Measurements from ENCODE around the gene SNRPB. TPM values are rescaled to one million over a fixed set of nuclear protein-coding genes. Genes with fewer than 3 reads are reported as not detected.

The SNRPB gene
- total RNA-seq (2014; rRNA removed; shearing (Covaris generic)) (744 and 784 TPM in 2 replicates), polyA plus RNA-seq (2016; fragmentation: Nextera tagmentation; extraction: Ambion mirVana) (785 and 805 TPM in 2 replicates)
- long read RNA-seq, transcript SNRPB-202 (7 exons, 1,008 nt) = minor isoform, 138 of 587 reads
- long read RNA-seq, transcript SNRPB-201 (7 exons, 1,154 nt) = major isoform, 409 of 587 reads
- long read RNA-seq, partial matches to known transcripts = 22 of 587 reads
- long read RNA-seq, other reads (novel, unspliced or antisense) = 14 of 587 reads

DNA sequence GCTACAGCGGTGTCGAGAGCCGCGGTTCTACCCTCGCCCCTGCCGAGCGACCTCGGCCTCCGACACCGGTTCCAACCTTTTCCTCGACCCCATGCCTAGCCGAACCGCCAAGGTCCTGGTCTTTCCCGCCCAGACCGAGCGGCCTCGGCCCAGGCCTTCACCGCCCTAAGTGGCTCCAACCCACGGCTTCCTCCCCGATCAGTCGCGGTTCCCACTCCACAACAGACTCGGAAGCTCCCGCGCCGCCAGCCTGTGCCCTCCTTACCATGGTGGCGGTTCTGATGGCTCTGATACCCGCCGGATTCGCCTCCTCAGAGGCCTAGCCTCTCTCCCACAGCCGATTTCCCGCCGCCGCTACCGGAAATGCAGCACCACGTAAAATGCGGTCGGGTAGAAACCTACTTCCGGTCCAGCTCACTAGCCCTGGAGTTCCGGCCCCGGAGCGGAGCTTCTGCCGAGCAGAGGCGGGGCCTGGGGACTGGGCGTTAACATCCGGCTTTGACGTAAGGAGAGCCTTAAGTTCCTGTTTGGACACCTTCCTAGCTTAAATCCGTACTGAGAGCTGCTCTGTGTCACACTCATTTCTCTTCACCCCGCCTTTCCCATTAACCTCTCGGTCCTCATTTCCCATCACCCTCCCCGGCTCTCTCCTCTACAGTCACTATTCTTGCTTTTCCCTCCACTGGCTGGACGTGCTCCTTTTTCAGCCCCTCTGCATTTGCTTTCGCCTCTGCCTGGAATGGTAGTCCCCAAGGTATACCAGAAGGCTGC is at the start of gene SNRPB:
Gene SNRPB, minus strand, starts transcription at position 367 of the 771 bp plus-strand sequence. Its CDS starts 99 bp downstream, at position 268.
- H3F3A ChIP-seq (replicated peaks; ENCODE audit: low read depth) = no peaks in the 10 kb centered on the region; the same call in 1 of the 2 replicates
- H3K27me3 ChIP-seq (ENCODE audit: insufficient read depth) = no peaks in the 10 kb centered on the region

More for the DNA sequence above, at the start of gene SNRPB:
- Histone ChIP-seq H3K27ac (ENCODE audit: low read depth) (peak within 1 kb of the TSS; percentile 91), H4K20me1 (replicated peaks; ENCODE audit: insufficient read depth) (peaks cover 41% of the 10 kb centered on the region), H3K36me3 (ENCODE audit: insufficient read depth) (peaks cover 27% of the 10 kb centered on the region), H3K4me3 (peak within 1 kb of the TSS; percentile 100), H3K79me2 (replicated peaks; ENCODE audit: insufficient read depth) (peaks cover 49% of the 10 kb centered on the region), H2AFZ (no peak within 1 kb of the TSS), H3K4me2 (peak within 1 kb of the TSS; percentile 83), H3K4me1 (ENCODE audit: insufficient read depth) (peaks cover 4% of the 10 kb centered on the region; the same call in 1 of the 2 replicates), H3K9me2 (ENCODE audit: insufficient read depth) (no peaks in the 10 kb centered on the region)
- Mint-ChIP-seq H3K9me3 (no peaks in the 10 kb centered on the region), H3K4me3 (peak within 1 kb of the TSS; percentile 100), H3K36me3 (ENCODE audit: low read depth) (peaks cover 50% of the 10 kb centered on the region), H3K27me3 (ENCODE audit: insufficient read depth, low read depth, poor library complexity) (peaks cover 17% of the 10 kb centered on the region), H3K27ac (peak within 1 kb of the TSS; percentile 100), H3K4me1 (peaks cover 30% of the 10 kb centered on the region)
- ATAC-seq = peak; percentile 97
- TF ChIP-seq, protein P1, sequence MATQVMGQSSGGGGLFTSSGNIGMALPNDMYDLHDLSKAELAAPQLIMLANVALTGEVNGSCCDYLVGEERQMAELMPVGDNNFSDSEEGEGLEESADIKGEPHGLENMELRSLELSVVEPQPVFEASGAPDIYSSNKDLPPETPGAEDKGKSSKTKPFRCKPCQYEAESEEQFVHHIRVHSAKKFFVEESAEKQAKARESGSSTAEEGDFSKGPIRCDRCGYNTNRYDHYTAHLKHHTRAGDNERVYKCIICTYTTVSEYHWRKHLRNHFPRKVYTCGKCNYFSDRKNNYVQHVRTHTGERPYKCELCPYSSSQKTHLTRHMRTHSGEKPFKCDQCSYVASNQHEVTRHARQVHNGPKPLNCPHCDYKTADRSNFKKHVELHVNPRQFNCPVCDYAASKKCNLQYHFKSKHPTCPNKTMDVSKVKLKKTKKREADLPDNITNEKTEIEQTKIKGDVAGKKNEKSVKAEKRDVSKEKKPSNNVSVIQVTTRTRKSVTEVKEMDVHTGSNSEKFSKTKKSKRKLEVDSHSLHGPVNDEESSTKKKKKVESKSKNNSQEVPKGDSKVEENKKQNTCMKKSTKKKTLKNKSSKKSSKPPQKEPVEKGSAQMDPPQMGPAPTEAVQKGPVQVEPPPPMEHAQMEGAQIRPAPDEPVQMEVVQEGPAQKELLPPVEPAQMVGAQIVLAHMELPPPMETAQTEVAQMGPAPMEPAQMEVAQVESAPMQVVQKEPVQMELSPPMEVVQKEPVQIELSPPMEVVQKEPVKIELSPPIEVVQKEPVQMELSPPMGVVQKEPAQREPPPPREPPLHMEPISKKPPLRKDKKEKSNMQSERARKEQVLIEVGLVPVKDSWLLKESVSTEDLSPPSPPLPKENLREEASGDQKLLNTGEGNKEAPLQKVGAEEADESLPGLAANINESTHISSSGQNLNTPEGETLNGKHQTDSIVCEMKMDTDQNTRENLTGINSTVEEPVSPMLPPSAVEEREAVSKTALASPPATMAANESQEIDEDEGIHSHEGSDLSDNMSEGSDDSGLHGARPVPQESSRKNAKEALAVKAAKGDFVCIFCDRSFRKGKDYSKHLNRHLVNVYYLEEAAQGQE (IDR thresholded peaks at IDR 0.05; ENCODE audit: unreplicated experiment) = peak; percentile 38
- TF ChIP-seq ZNF331 (CRISPR knock-in tag; IDR thresholded peaks at IDR 0.05; ENCODE audit: low read depth) = no peak
- no peak for TF ChIP-seq EZH2 (IDR thresholded peaks at IDR 0.05; ENCODE audit: low read depth, unreplicated experiment)
- TF ChIP-seq EZH2phosphoT487 (IDR thresholded peaks at IDR 0.05; ENCODE audit: unreplicated experiment) = no peak
- TF ChIP-seq, protein P2, sequence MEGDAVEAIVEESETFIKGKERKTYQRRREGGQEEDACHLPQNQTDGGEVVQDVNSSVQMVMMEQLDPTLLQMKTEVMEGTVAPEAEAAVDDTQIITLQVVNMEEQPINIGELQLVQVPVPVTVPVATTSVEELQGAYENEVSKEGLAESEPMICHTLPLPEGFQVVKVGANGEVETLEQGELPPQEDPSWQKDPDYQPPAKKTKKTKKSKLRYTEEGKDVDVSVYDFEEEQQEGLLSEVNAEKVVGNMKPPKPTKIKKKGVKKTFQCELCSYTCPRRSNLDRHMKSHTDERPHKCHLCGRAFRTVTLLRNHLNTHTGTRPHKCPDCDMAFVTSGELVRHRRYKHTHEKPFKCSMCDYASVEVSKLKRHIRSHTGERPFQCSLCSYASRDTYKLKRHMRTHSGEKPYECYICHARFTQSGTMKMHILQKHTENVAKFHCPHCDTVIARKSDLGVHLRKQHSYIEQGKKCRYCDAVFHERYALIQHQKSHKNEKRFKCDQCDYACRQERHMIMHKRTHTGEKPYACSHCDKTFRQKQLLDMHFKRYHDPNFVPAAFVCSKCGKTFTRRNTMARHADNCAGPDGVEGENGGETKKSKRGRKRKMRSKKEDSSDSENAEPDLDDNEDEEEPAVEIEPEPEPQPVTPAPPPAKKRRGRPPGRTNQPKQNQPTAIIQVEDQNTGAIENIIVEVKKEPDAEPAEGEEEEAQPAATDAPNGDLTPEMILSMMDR (conservative IDR thresholded peaks at IDR 0.05; ENCODE audit: low read depth in 2 of 2) = no peak
- peak; percentile 98 for TF ChIP-seq POLR2AphosphoS5 (IDR thresholded peaks at IDR 0.05; ENCODE audit: low read depth)
- TF ChIP-seq, protein P3, sequence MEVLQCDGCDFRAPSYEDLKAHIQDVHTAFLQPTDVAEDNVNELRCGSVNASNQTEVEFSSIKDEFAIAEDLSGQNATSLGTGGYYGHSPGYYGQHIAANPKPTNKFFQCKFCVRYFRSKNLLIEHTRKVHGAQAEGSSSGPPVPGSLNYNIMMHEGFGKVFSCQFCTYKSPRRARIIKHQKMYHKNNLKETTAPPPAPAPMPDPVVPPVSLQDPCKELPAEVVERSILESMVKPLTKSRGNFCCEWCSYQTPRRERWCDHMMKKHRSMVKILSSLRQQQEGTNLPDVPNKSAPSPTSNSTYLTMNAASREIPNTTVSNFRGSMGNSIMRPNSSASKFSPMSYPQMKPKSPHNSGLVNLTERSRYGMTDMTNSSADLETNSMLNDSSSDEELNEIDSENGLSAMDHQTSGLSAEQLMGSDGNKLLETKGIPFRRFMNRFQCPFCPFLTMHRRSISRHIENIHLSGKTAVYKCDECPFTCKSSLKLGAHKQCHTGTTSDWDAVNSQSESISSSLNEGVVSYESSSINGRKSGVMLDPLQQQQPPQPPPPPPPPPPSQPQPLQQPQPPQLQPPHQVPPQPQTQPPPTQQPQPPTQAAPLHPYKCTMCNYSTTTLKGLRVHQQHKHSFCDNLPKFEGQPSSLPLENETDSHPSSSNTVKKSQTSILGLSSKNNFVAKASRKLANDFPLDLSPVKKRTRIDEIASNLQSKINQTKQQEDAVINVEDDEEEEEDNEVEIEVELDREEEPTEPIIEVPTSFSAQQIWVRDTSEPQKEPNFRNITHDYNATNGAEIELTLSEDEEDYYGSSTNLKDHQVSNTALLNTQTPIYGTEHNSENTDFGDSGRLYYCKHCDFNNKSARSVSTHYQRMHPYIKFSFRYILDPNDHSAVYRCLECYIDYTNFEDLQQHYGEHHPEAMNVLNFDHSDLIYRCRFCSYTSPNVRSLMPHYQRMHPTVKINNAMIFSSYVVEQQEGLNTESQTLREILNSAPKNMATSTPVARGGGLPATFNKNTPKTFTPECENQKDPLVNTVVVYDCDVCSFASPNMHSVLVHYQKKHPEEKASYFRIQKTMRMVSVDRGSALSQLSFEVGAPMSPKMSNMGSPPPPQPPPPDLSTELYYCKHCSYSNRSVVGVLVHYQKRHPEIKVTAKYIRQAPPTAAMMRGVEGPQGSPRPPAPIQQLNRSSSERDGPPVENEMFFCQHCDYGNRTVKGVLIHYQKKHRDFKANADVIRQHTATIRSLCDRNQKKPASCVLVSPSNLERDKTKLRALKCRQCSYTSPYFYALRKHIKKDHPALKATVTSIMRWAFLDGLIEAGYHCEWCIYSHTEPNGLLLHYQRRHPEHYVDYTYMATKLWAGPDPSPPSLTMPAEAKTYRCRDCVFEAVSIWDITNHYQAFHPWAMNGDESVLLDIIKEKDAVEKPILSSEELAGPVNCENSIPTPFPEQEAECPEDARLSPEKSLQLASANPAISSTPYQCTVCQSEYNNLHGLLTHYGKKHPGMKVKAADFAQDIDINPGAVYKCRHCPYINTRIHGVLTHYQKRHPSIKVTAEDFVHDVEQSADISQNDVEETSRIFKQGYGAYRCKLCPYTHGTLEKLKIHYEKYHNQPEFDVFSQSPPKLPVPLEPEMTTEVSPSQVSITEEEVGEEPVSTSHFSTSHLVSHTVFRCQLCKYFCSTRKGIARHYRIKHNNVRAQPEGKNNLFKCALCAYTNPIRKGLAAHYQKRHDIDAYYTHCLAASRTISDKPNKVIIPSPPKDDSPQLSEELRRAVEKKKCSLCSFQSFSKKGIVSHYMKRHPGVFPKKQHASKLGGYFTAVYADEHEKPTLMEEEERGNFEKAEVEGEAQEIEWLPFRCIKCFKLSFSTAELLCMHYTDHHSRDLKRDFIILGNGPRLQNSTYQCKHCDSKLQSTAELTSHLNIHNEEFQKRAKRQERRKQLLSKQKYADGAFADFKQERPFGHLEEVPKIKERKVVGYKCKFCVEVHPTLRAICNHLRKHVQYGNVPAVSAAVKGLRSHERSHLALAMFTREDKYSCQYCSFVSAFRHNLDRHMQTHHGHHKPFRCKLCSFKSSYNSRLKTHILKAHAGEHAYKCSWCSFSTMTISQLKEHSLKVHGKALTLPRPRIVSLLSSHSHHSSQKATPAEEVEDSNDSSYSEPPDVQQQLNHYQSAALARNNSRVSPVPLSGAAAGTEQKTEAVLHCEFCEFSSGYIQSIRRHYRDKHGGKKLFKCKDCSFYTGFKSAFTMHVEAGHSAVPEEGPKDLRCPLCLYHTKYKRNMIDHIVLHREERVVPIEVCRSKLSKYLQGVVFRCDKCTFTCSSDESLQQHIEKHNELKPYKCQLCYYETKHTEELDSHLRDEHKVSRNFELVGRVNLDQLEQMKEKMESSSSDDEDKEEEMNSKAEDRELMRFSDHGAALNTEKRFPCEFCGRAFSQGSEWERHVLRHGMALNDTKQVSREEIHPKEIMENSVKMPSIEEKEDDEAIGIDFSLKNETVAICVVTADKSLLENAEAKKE (CRISPR knock-in tag; IDR thresholded peaks at IDR 0.05) = no peak
- TF ChIP-seq, protein P4, sequence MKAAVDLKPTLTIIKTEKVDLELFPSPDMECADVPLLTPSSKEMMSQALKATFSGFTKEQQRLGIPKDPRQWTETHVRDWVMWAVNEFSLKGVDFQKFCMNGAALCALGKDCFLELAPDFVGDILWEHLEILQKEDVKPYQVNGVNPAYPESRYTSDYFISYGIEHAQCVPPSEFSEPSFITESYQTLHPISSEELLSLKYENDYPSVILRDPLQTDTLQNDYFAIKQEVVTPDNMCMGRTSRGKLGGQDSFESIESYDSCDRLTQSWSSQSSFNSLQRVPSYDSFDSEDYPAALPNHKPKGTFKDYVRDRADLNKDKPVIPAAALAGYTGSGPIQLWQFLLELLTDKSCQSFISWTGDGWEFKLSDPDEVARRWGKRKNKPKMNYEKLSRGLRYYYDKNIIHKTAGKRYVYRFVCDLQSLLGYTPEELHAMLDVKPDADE (IDR thresholded peaks at IDR 0.05) = peak; percentile 84
- no peak for TF ChIP-seq ZNF114 (CRISPR knock-in tag; IDR thresholded peaks at IDR 0.05)
- no peak for TF ChIP-seq JUNB (IDR thresholded peaks at IDR 0.05; ENCODE audit: unreplicated experiment)
- no peak for TF ChIP-seq NANOG (IDR thresholded peaks at IDR 0.05; ENCODE audit: borderline replicate concordance)
- TF ChIP-seq CREB1 (CRISPR knock-in tag; IDR thresholded peaks at IDR 0.05; ENCODE audit: low read depth) = peak; percentile 84
- peak; percentile 99 for DNase-seq (ENCODE audit: low spot score)
